Bronchial epithelial cell (primary cell): ENCODE measurements around the gene FOXA1. TPM values are rescaled to one million over a fixed set of nuclear protein-coding genes. Genes with fewer than 3 reads are reported as not detected.

Source experiments
- DNase-seq: peaks from one replicate; pipeline ENCODE4 v3.0.0-alpha.2; 2010; ENCODE audit warnings: low read depth
- FAIRE-seq: peaks from 2 replicates; lab custom pipeline; 2011; peaks lifted over from hg19 to GRCh38; lab: Jason Lieb, UNC
- H3K27me3 ChIP-seq: 2 replicates; pipeline ENCODE4 v1.5.1; 2011; ENCODE audit warnings: low read length; ENCODE audit not compliant: control insufficient read depth, insufficient read depth
- H3K36me3 ChIP-seq: 2 replicates; pipeline ENCODE4 v1.5.1; 2011; ENCODE audit warnings: low read length; ENCODE audit not compliant: control insufficient read depth, insufficient read depth
- H3K4me3 ChIP-seq: 2 replicates; pipeline ENCODE4 v1.5.1; 2011; ENCODE audit warnings: mild to moderate bottlenecking, low read depth, low read length, control low read depth
- CTCF ChIP-seq: IDR thresholded peaks from 2 replicates; pipeline ENCODE4 v1.5.1; 2011; ENCODE audit warnings: mild to moderate bottlenecking, moderate library complexity, low read length, control low read depth, inconsistent platforms; ENCODE audit not compliant: insufficient read depth, severe bottlenecking
- total RNA-seq: library from RNA; depleted of rRNA; stranded (reverse); fragments of >200 nt; gene quantifications from 2 replicates; pipeline ENCODE4 v1.2.1, GENCODE V29; 2014

Gene FOXA1
- total RNA-seq, 1 donor from 2014 or later, result 5.3 TPM

GRCh38 chr14:37585971-37586796 is 8.9 kb downstream of the FOXA1 start:
- TF ChIP-seq CTCF, result no peak
- H3K36me3 ChIP-seq, result no peaks in the 10 kb centered on the region
- FAIRE-seq (no peak), DNase-seq (peak; percentile 58)
- H3K4me3 ChIP-seq, result no peak overlapping the region
- H3K27me3 ChIP-seq, result no peaks in the 10 kb centered on the region

GRCh38 chr14:37585101-37585511 is 9.9 kb downstream of the FOXA1 start:
- H3K36me3 ChIP-seq, result no peaks in the 10 kb centered on the region
- H3K27me3 ChIP-seq, result no peaks in the 10 kb centered on the region
- TF ChIP-seq CTCF, result no peak
- peak overlapping the region; percentile 51 for H3K4me3 ChIP-seq
- no peak for FAIRE-seq
- DNase-seq, result peak; percentile 67

GRCh38 chr14:37584211-37585100 is 10.6 kb downstream of the FOXA1 start:
- no peak for TF ChIP-seq CTCF
- peak; percentile 25 for DNase-seq
- H3K4me3 ChIP-seq, result peak overlapping the region; percentile 51
- no peaks in the 10 kb centered on the region for H3K36me3 ChIP-seq
- no peaks in the 10 kb centered on the region for H3K27me3 ChIP-seq
- no peak for FAIRE-seq

GRCh38 chr14:37583358-37584210 is 11.5 kb downstream of the FOXA1 start:
- Histone ChIP-seq H3K4me3 (peak overlapping the region; percentile 51), H3K36me3 (no peaks in the 10 kb centered on the region), H3K27me3 (no peaks in the 10 kb centered on the region)
- no peak for TF ChIP-seq CTCF
- no peak for FAIRE-seq
- no peak for DNase-seq

- Histone ChIP-seq H3K4me3 (no peak overlapping the region), H3K27me3 (no peaks in the 10 kb centered on the region), H3K36me3 (no peaks in the 10 kb centered on the region)
- DNase-seq (peak; percentile 96), FAIRE-seq (no peak)
- no peak for TF ChIP-seq CTCF
Observed at GRCh38 chr14:37580146-37580545, 14.9 kb downstream of the FOXA1 start.
